Endothelial cell of umbilical vein (primary cell): Measurements from ENCODE around the gene MACROH2A2.

Experiments
- CTCF ChIP-seq, 2 donors: IDR thresholded peaks; 1 replicate in 1 of 2; 2 replicates in 1 of 2; pipeline ENCODE4 v1.5.1; 2011; ENCODE audit warnings: low read length in 2 of 2, mild to moderate bottlenecking in 2 of 2, moderate library complexity in 2 of 2, control low read depth in 1 of 2, inconsistent platforms in 1 of 2, low read depth in 1 of 2; ENCODE audit not compliant: insufficient read depth in 1 of 2; ENCODE audit errors: extremely low read depth in 1 of 2
- EZH2 ChIP-seq: IDR thresholded peaks from 2 replicates; pipeline ENCODE4 v1.6.1; 2012; ENCODE audit warnings: borderline replicate concordance, low read depth, mild to moderate bottlenecking, moderate library complexity, low read length, inconsistent platforms; ENCODE audit not compliant: severe bottlenecking
- FOS ChIP-seq: IDR thresholded peaks from 2 replicates; pipeline ENCODE4 v1.6.1; 2011; ENCODE audit warnings: mild to moderate bottlenecking, low read length, moderate library complexity, borderline replicate concordance; ENCODE audit not compliant: insufficient read depth
- MAX ChIP-seq: IDR thresholded peaks from 2 replicates; pipeline ENCODE4 v1.6.1; 2011; ENCODE audit not compliant: insufficient read depth, insufficient read length
- MYC ChIP-seq: IDR thresholded peaks from one replicate; pipeline ENCODE4 v1.6.1; 2011; ENCODE audit warnings: mild to moderate bottlenecking, low read depth, low read length
- POLR2A ChIP-seq: IDR thresholded peaks from 2 replicates; pipeline ENCODE4 v1.6.1; 2012; ENCODE audit warnings: low read depth, mild to moderate bottlenecking, control low read depth, low read length
- POLR2AphosphoS5 ChIP-seq: IDR thresholded peaks from 2 replicates; pipeline ENCODE4 v1.6.1; 2012; ENCODE audit warnings: low read depth, mild to moderate bottlenecking, control low read depth, low read length, moderate library complexity; ENCODE audit not compliant: insufficient read depth

GRCh38 chr10:70120417-70120816 lies 67.8 kb downstream of the MACROH2A2 start:
- TF ChIP-seq CTCF (IDR thresholded peaks at IDR 0.05; ENCODE audit: extremely low read depth in 1 of 2, insufficient read depth in 1 of 2, low read depth in 1 of 2, low read length in 2 of 2): no peak
- TF ChIP-seq EZH2: no peak
- TF ChIP-seq POLR2A: no peak
- no peak for TF ChIP-seq FOS
- TF ChIP-seq POLR2AphosphoS5: no peak
- no peak for TF ChIP-seq MYC
- no peak for TF ChIP-seq MAX
